Inflammatory macrophage treated with lipopolysaccharide for 4 hours (primary cell): Measurements from ENCODE around the gene ERI3.

Experiments
- DNase-seq: peaks from one replicate; pipeline ENCODE4 v3.0.0-alpha.2; 2020

Gene ERI3

GRCh38 chr1:44348061-44348485 is 7.0 kb downstream of the ERI3 start:
- no peak for DNase-seq

DNA sequence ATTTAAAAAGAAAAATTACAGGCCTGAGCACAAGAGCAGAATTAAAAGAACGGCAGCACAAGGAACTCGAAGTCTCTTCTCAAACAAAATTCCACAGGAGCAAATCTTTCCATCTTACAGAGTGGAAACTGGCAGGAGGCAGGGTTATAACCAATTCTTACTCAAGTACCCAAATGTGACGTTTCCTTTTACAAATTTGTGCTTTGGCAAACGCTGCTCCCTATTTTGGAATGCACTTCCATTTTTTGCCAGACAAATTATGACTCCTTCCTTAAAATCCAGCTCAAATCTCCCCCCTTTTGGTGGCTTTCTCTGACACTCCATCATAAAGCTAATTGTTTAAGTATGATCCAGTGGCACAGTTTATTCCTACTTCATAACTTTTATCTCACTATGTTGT is 7.8 kb downstream of the ERI3 start:
- no peak for DNase-seq

DNA sequence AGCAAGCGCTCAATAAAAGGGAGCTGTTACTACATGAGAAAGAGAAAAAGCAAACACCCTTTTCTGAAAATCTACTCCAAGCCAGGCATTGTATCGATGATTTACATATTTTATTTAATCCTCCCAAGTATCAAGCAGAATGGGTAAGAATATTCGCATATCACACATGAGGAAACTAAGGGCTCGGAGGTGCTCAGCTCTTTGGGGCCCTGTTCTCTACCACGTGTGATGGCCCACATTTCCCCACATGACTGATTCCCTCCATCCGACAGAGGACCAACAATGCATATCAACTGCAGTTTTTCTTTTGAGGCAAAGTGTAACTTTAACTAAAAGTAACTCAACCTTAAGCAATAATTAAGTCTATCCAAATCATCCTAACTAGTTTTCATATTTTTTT is 8.2 kb downstream of the ERI3 start:
- DNase-seq: no peak

DNA sequence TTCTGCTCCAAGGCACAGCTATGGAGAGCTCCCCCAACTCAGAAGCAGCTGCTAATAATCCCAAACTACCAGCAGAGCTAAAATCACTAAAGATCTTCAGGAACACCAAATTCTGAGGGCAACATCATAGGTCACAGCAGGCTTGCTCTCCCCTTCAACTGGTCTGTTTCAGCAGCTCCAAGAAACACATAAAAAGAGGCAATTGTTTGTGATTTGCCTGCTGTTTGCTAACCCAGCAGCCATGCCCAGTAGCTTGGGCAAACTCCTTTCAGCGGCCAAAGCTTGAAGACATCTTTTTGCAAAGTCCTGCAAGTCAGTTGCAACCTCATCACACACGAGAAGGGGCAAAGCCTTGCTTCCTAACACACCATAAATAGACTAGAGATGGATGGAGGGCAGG is 8.9 kb downstream of the ERI3 start:
- no peak for DNase-seq

GRCh38 chr1:44345187-44345775 is 9.8 kb downstream of the ERI3 start:
- DNase-seq: no peak

GRCh38 chr1:44339731-44340130 is 15.3 kb downstream of the ERI3 start:
- no peak for DNase-seq

- DNase-seq: no peak
Observed at GRCh38 chr1:44338136-44338535, 16.9 kb downstream of the ERI3 start.

DNA sequence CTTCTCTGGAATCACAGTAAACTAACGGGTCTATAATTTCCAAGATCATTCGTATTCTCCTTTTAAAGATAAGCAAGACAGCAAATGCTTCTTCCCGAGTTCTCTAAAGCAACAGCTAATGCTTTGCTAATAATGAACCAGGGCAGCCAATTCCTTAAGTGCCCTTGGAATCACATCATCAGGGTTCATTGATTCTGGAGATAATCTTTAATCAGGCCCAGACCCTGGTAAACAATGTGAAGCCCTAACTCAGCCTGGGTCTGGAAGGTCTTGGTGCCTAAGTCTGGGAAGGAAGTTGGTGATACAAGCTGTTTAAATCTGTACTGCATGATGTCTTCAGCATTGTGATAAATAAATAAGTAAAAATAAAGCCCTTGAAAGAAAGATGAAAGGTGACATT is 18.4 kb downstream of the ERI3 start:
- no peak for DNase-seq

DNA sequence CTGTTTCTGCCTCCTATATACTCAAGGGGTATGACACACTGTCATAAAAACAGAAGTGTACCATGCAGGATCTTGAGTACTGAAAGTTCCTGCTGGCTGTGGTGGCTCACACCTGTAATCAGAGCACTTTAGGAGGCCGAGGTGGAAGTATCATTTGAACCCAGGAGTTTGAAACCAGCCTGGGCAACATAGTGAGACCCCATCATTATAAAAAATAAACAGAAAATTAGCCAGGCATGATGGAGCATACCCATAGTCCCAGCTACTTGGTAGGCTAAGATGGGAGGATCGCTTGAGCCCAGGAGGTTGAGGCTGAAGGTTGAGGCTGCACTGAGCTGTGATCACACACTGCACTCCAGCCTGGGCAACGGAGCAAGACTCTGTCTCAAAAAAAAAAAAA is 20.1 kb downstream of the ERI3 start:
- DNase-seq: no peak

DNA sequence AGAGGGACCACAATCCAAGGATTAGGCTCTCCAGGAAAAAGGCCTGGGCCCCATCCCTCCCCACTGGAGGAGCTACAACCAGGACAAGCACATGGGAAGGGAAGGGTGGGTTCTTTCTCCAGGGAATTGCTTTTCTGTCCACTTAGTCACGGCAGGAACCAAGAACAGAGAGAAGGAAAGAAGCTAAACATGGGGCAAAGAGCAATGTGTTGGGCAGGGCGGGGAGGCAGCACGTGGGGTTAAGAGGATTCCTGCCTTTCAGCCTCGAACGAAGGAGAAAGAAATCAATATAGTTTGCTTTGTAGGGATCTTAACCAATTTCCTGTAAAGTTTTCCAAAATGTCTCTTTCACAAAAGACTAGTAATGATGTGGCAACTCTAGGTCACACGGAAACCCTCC is 21.7 kb downstream of the ERI3 start:
- DNase-seq: no peak

DNA sequence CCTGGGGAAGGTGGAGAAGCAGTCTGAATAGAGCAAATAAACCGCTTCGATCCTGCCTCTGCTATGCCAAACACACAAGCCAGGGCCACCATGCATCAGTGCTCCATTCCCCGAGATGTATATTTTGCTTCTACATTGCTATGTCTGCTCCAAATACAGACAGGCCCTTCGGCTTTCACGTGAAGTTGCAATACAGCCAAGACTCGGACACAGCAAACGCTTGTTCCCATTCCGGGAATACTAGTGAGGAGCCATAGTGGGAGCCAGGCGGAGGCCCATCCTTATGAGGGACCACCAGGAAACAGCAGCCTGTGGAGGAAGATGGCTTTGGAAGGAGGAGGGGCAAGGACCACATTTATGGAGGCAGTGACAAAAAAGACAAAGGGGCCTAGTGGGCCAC is 22.6 kb downstream of the ERI3 start:
- no peak for DNase-seq

DNA sequence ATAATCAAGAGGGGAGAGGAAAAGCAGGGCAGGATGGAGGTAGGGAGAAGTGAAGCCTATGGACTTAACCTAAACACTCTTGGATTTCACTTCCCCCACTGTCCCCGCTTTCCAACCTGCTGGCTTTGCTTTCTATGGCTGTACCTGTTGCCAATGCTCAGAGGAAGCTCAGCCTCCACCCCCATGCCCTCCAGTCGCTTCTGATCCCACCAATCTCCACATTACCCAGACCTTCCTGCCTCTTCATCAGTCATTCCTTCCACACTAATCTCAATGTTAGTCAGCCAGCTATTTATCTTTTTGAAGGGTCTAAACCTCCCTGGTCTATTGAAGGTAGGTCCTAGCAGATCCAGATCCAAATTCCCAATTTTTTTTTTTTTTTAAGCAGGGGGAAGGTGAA is 24.1 kb downstream of the ERI3 start:
- no peak for DNase-seq

DNA sequence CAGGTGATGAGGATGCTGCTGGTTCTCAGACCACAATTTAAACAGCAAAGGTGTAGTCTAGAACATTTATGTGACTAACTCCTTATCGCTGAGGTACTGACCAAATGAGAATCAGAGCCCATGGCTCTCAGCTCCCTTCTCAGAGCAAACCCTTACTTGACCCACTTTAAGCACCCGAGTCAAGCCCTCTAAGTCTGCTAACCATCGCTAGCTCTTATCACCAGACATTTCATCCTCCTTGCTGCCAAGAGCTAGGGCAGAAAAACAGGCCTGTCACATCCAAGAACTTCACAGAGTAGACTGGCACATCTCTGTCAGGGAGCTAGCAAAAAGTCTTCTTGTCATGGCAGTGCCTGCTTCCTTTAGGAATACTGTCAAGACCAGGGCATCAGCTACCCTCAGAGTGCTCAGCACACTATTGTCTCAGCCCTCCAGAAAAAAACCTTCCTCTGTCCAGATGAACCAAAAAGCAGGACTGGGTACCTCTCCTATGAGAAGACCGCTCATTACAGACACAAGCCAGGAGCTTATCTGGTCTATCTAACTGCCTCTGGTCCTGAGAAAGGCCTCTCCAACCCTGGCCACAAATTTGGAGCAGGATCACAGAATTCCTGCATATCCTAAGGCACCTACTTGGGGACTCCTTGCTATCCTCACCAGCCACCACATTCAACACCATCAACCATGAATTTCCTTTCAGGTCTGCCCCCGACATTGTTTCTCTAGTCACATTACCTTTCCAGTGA is 26.2 kb downstream of the ERI3 start:
- no peak for DNase-seq

DNA sequence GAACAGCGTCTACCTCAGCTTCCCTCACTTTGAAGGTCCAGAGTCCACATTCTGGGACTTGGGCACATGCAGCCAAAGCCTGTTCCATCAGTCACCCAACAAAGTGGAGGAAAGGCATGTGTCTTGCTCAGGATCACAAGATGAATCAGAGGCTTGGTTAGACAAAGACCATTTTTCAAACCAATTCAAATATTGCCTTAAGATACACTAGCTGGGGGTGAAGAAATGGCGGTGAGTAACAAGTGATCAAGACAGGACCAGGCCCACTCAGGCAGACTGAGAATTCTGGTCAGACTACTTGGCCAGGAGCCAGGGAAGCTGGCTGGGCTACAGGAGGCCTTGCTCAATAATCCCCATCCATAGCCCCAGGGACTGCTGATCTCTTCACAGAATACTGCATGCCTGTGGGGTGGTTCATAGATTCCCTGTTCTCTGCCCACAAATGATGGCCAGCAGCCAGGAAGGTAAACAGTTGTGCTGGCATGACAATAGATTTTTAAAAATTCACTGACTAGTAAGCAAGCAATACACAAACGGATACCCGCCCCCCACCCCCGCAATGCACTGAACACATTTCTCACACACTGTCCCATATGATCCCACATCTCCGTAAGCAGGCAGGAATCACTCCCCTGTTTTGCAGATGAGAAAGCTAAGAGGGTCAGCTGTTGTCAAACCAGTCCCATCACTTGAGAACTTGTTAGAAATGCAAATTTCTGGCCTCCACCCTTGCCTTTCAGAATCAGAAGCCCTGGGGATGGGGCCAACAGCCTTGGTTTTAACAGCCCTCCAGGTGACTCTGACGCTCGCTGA is 27.2 kb downstream of the ERI3 start:
- DNase-seq: no peak

DNA sequence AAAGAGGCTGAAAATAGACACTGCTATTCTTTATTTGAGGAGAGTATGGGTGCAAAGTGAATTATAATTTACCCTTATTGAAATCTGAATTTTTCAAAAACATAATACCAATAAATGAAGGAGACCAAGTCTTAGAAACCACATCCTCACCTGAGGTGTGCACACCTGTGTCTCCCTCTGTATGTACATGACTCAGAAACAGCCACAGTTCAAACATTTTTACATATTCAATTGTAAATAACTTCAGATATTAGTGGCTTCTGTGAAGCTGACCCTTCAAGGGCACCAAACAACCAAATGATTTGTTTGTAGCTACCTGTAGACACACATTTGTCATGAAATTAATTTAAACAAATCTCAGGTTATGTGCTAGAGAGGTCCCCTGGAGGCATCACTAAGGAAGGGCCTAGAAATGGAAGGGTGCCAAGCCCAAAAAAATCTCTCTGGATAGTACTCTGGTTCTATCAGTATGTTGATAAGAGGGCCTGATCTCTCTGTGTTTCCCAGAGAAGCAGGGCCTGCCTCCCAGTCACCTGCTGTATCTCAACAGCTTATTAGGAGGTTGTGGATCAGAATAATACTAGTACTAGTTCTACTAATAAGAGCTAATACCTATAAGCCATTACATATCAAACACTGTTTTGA is 28.1 kb downstream of the ERI3 start:
- no peak for DNase-seq

DNA sequence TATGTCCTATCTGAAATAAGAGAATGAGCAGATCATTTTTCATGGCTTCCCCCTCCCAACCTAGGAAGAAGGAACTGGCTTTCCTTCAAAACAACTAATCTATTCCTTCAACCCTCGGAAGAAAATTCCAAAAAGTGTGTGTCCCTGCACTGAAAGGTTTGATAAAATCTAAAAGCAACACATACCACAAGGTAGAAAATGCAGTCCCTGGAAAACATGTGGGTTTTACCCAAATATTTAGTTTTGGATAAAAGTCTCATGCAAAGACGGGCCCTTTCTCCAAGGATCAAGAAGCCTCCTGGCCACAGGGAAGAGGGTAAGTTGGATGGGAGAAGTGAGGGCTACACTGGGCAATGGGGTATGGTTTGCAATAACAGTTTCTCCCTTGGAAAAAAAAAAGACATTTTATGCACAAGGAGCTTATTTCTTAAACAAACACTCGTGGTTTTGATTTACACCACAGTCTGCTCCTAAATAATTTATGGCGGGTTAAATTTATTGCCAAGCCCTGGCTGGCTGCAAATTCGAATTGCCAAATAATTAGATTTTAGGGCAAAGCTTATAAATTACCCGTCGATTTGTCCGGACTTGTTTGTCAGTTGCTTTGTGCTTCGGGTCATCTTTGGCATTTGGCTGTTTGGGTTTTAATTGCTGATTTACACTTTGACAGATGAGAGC is 28.9 kb downstream of the ERI3 start:
- DNase-seq: no peak

DNA sequence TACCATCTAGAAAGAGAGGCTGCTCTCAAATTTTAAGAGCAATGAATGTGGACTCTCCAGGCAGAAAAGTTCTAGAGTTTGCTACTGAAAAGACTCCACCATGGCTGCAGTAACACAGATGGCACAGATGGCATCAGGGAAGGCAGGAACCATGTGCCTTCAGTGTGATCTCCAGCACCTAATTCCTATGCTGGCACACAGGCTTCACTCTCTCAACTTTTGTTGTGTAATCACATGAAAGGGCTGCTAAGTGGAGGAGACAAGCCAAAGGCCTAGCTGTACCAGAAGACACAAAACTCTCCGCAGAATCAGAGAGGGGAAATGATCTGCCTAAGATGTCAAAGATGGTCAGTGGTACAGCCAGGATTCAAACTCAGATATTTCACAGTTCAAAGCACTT is 31.1 kb downstream of the ERI3 start:
- no peak for DNase-seq

- DNase-seq: no peak
Observed at GRCh38 chr1:44322367-44322766, 32.7 kb downstream of the ERI3 start.

DNA sequence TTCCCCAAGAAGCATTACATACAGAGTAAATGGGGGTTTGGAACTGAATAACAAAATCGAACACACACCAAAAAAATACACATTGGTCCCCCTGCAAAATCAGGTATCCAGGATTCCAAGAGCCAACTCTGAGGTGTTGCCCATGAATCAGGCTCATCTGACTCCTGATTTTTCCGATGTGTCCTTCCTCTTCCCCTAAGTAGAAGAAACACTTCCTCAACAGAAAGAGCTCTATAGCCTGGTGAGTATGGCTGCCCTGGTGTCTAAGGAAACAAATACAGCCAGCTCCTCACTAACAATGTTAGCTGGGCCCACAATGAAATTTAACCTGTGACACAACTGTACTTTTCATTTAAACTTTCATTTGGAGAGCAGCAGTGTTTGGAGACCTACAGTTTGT is 33.6 kb downstream of the ERI3 start:
- peak; percentile 40 for DNase-seq

DNA sequence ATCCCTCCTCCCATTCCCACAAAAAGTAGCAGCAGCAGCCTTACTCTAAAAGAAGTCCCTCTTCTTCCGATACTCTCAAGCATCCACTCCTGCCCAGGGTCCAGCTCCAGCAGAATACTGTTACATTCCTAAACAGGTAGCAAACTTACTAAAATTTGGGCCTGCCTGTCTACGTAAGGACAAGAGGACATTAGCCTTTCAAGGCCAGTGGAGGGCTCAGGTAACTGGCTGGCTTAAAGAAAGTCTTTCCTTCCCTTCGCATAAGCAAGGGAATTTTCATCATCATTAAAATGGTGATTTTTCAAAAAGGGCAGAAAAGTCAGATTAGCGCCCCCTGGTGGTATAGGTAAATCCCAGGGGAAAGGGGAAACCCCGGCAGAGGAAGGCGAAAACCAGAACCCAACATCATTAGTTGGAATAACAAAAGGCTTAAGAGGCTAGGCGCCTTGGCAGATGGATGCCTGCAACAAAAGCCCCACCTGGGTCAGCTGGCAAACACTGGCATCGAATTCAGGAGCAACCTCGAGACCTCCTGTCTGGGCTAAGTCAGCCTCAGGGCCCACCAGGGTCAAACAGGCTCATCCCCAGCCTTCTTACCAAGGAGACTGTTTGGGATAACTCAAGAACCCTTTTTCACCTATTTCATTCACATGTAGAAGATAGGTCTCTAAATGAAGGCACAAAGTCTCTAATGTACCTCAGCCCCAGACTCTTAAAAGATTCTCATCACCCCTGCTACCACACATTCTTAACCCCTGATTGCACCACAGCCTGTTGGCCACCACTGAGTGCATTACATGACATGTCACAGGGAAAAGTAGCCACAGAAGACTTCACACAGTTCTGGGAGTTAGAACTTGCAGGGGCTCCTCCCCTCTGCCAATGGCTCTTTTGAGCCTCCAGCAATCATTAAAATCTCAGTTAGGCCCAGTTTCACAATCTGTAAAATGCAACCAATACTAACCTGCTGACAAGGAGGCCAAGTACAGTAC is 36.7 kb downstream of the ERI3 start:
- peak; percentile 58 for DNase-seq

- no peak for DNase-seq
Observed at GRCh38 chr1:44316231-44316759, 38.8 kb downstream of the ERI3 start.
